Measurements from ENCODE around the gene ALOX15.

GRCh38 chr17:4673986-4674684 lies 32.7 kb upstream of the ALOX15 start:
- TF ChIP-seq CTCF (IDR thresholded peaks at IDR 0.05) = no peak
- no peak for TF ChIP-seq POLR2A (IDR thresholded peaks at IDR 0.05)
- TF ChIP-seq POLR2AphosphoS5 (IDR thresholded peaks at IDR 0.05; ENCODE audit: insufficient read depth in 1 of 2, low read depth in 1 of 2) = no peak

Data from vagina (tissue), 2 donors.